OCI-LY7 (cell line): ENCODE measurements around the gene OTUD5. TPM values are rescaled to one million over a fixed set of nuclear protein-coding genes. Genes with fewer than 3 reads are reported as not detected.

Experiments
- BruUV-seq: library from RNA; stranded (reverse); fragments of 400-500 nt; replicated peaks from 2 replicates; lab custom pipeline; 2021; lab: Mats Ljungman, UMichigan
- CTCF ChIA-PET: fragments of 300-600 bp; sonication (Branson Sonifier 250); formaldehyde crosslinking; loops from one replicate; lab custom pipeline; 2022; ENCODE audit warnings: antibody characterized with exemption; ENCODE audit not compliant: unreplicated experiment; lab: Charles Lee
- POLR2A ChIA-PET: fragments of 300-600 bp; sonication (Branson Sonifier 250); formaldehyde crosslinking; loops from one replicate; lab custom pipeline; 2022; ENCODE audit warnings: antibody characterized with exemption; lab: Charles Lee
- DNase-seq: peaks from one replicate; pipeline ENCODE4 v3.0.0-alpha.2; 2015; ENCODE audit warnings: low spot score
- H2AFZ ChIP-seq: fragments of 200-600 bp; sonication (generic), shearing (Covaris generic); 2 replicates; pipeline ENCODE4 v1.6.1; 2014; ENCODE audit warnings: mild to moderate bottlenecking, antibody characterized with exemption, low read length, moderate library complexity
- H3K27ac ChIP-seq: fragments of 200-600 bp; sonication (generic); 2 replicates; pipeline ENCODE4 v1.5.1; 2014; ENCODE audit warnings: mixed run types, low read depth, mild to moderate bottlenecking, moderate library complexity, low read length, inconsistent platforms; ENCODE audit not compliant: poor library complexity, severe bottlenecking
- H3K36me3 ChIP-seq: fragments of 200-600 bp; sonication (generic); 2 replicates; pipeline ENCODE4 v1.6.1; 2014; ENCODE audit warnings: mild to moderate bottlenecking, antibody characterized with exemption, low read length, moderate library complexity, mixed read lengths; ENCODE audit not compliant: insufficient read depth
- H3K4me1 ChIP-seq: fragments of 200-600 bp; sonication (generic); 2 replicates; pipeline ENCODE4 v1.5.1; 2014; ENCODE audit warnings: mild to moderate bottlenecking, low read length; ENCODE audit not compliant: insufficient read depth, poor library complexity, severe bottlenecking
- H3K4me2 ChIP-seq: fragments of 200-600 bp; sonication (generic); 2 replicates; pipeline ENCODE4 v1.6.1; 2014; ENCODE audit warnings: mild to moderate bottlenecking, low read length
- H3K4me3 ChIP-seq: fragments of 200-600 bp; sonication (generic); 2 replicates; pipeline ENCODE4 v1.5.1; 2014; ENCODE audit warnings: mild to moderate bottlenecking, low read depth, low read length; ENCODE audit not compliant: poor library complexity, severe bottlenecking
- H3K79me2 ChIP-seq: fragments of 200-600 bp; sonication (generic); 2 replicates; pipeline ENCODE4 v1.6.1; 2016; ENCODE audit warnings: low read depth, mild to moderate bottlenecking, low read length, moderate library complexity, mixed read lengths; ENCODE audit not compliant: insufficient read depth
- H3K9me2 ChIP-seq: fragments of 200-600 bp; sonication (generic); 2 replicates; pipeline ENCODE4 v1.6.1; 2016; ENCODE audit warnings: mild to moderate bottlenecking, low read length, mixed read lengths; ENCODE audit not compliant: insufficient read depth
- H3K9me3 ChIP-seq: fragments of 200-600 bp; sonication (generic); 2 replicates; pipeline ENCODE4 v1.6.1; 2014; ENCODE audit warnings: mild to moderate bottlenecking, mixed run types, low read length, mixed read lengths
- H4K20me1 ChIP-seq: fragments of 200-600 bp; sonication (generic); 2 replicates; pipeline ENCODE4 v1.6.1; 2014; ENCODE audit warnings: mild to moderate bottlenecking, antibody characterized with exemption, low read length, moderate library complexity, mixed read lengths; ENCODE audit not compliant: insufficient read depth
- CTCF ChIP-seq: fragments of 200-600 bp; sonication (generic); conservative IDR thresholded peaks from 2 replicates; pipeline ENCODE4 v1.5.1; 2014; ENCODE audit warnings: mild to moderate bottlenecking, antibody characterized with exemption, low read length, moderate library complexity, mixed read lengths
- EZH2phosphoT487 ChIP-seq: fragments of 200-600 bp; sonication (generic); IDR thresholded peaks from 2 replicates; pipeline ENCODE4 v1.6.1; 2018; ENCODE audit warnings: low read depth, borderline replicate concordance, mild to moderate bottlenecking, mixed run types, antibody characterized with exemption, low read length, moderate library complexity, mixed read lengths
- intact Hi-C: fragments of 100-400 bp; cut with micrococcal nuclease; formaldehyde crosslinking; loops from one replicate; pipeline ENCODE4 v1.10.0; 2022; ENCODE audit not compliant: unreplicated experiment
- total RNA-seq, 2 experiments: library from RNA; depleted of rRNA in 1 of 2; stranded (reverse); fragments of >200 nt in 1 of 2; shearing (Covaris generic) in 1 of 2; gene quantifications; 2 replicates each; pipeline ENCODE4 v1.2.3, GENCODE V29; 2014 to 2022

Gene OTUD5
- total RNA-seq, 2 experiments from 2014 or later, result 38.5 to 55.7 TPM

- ChIA-PET POLR2A (no interaction called here), CTCF (no interaction called here)
- Histone ChIP-seq H3K4me3 (peak overlapping the region; percentile 99), H3K79me2 (peaks cover 43% of the 10 kb centered on the region), H3K36me3 (peaks cover 64% of the 10 kb centered on the region), H4K20me1 (peaks cover 19% of the 10 kb centered on the region), H3K4me1 (peaks cover 62% of the 10 kb centered on the region), H3K4me2 (peak overlapping the region; percentile 73), H2AFZ (no peak overlapping the region), H3K9me3 (no peaks in the 10 kb centered on the region), H3K9me2 (no peaks in the 10 kb centered on the region), H3K27ac (peak overlapping the region; percentile 80)
- intact Hi-C loops, result loop anchor here (1.0 to 5.0 kb wide), 4 partner anchors 20 to 125 kb away; partner anchors contain the start of genes OTUD5 and TFE3
- peak; percentile 92 for DNase-seq
- no peak for TF ChIP-seq EZH2phosphoT487
- peak; percentile 87 for TF ChIP-seq CTCF
- no TSS peak for BruUV-seq
Observed at GRCh38 chrX:48917139-48918001, 40.0 kb downstream of the OTUD5 start.

- Histone ChIP-seq H3K9me3 (no peaks in the 10 kb centered on the region), H3K27ac (no peak overlapping the region), H3K4me2 (peak overlapping the region; percentile 73), H3K4me1 (peaks cover 45% of the 10 kb centered on the region), H4K20me1 (peaks cover 19% of the 10 kb centered on the region), H3K9me2 (no peaks in the 10 kb centered on the region), H3K4me3 (peak overlapping the region; percentile 99), H3K36me3 (peaks cover 56% of the 10 kb centered on the region), H2AFZ (no peak overlapping the region), H3K79me2 (peaks cover 56% of the 10 kb centered on the region)
- intact Hi-C loops, result loop anchor here (5.0 kb wide), 1 partner anchor 42 kb away; the partner anchor contains the start of gene OTUD5
- POLR2A ChIA-PET, result interaction anchor here (0.6 kb wide), 1 partner anchor 270 kb away, joined by 3 read pairs; no protein-coding TSS in a partner anchor
- BruUV-seq, result no TSS peak
- no peak for DNase-seq
- CTCF ChIA-PET, result no interaction called here
- no peak for TF ChIP-seq EZH2phosphoT487
- no peak for TF ChIP-seq CTCF
Observed at GRCh38 chrX:48914593-48915493, 42.6 kb downstream of the OTUD5 start.
